ENCODE data around the gene CDCP2. TPM values are rescaled to one million over a fixed set of nuclear protein-coding genes. Genes with fewer than 3 reads are reported as not detected.

The CDCP2 gene
- total and polyA plus RNA-seq, 2 of the 8 experiments (the other 6 are each of a cell fraction or from before 2014, with no cell fraction given): not detected

- TF ChIP-seq ATF2 (IDR thresholded peaks at IDR 0.05; ENCODE audit: low read length) (no peak), GABPA (IDR thresholded peaks at IDR 0.05; ENCODE audit: borderline replicate concordance, insufficient read depth, low read length) (no peak), BCL11A (IDR thresholded peaks at IDR 0.05; ENCODE audit: low read depth in 2 of 2, low read length in 2 of 2) (no peak)
Measured at GRCh38 chr1:54105736-54106269, 47.0 kb downstream of the CDCP2 start (continued).

Measured in H1 (cell line).